GM19397 (cell line): Measurements from ENCODE around the gene SLC39A10.
"Not testable (repeated sequence)": the region's sequence is repeated elsewhere in the genome, so short reads cannot be mapped to it uniquely, and the experiment has no call there.

Experiments used
- ATAC-seq: cut with Tn5 transposase; IDR thresholded peaks from one replicate; pipeline ENCODE4 v1.9.1; 2021; ENCODE audit warnings: mild to moderate bottlenecking, moderate library complexity; ENCODE audit not compliant: unreplicated experiment

Gene SLC39A10

GRCh38 chr2:195670191-195670590 is 13.2 kb downstream of the SLC39A10 start:
- no peak for ATAC-seq

GRCh38 chr2:195671563-195671962 is 14.5 kb downstream of the SLC39A10 start:
- ATAC-seq: no peak

- no peak for ATAC-seq
These were observed 15.6 kb downstream of the SLC39A10 start for GRCh38 chr2:195672674-195673073.

GRCh38 chr2:195674491-195675221 is 17.6 kb downstream of the SLC39A10 start:
- no peak for ATAC-seq

- no peak for ATAC-seq
These were observed 18.9 kb downstream of the SLC39A10 start for GRCh38 chr2:195675783-195676427.

- ATAC-seq: no peak
These were observed 20.3 kb downstream of the SLC39A10 start for GRCh38 chr2:195677290-195677689.

GRCh38 chr2:195677884-195678283 is 20.9 kb downstream of the SLC39A10 start:
- no peak for ATAC-seq

GRCh38 chr2:195682077-195682476 is 25.1 kb downstream of the SLC39A10 start:
- ATAC-seq: no peak

- ATAC-seq: no peak
These were observed 26.1 kb downstream of the SLC39A10 start for GRCh38 chr2:195683174-195683573.

GRCh38 chr2:195686564-195686963 is 29.5 kb downstream of the SLC39A10 start:
- no peak for ATAC-seq

GRCh38 chr2:195687320-195688086 is 30.5 kb downstream of the SLC39A10 start:
- ATAC-seq: no peak

- ATAC-seq: not testable (repeated sequence)
These were observed 35.5 kb downstream of the SLC39A10 start for GRCh38 chr2:195692531-195692930.

- no peak for ATAC-seq
These were observed 37.5 kb downstream of the SLC39A10 start for GRCh38 chr2:195694553-195694952.

GRCh38 chr2:195695002-195695631 is 38.1 kb downstream of the SLC39A10 start:
- ATAC-seq: no peak

GRCh38 chr2:195696012-195696411 is 39.0 kb downstream of the SLC39A10 start:
- ATAC-seq: no peak

- ATAC-seq: no peak
These were observed 40.7 kb downstream of the SLC39A10 start for GRCh38 chr2:195697681-195698220.

GRCh38 chr2:195700480-195700879 is 43.5 kb downstream of the SLC39A10 start:
- ATAC-seq: no peak

- no peak for ATAC-seq
These were observed 49.3 kb downstream of the SLC39A10 start for GRCh38 chr2:195706161-195706900.

- no peak for ATAC-seq
These were observed 53.1 kb downstream of the SLC39A10 start for GRCh38 chr2:195709901-195710806.
